Measurements from ENCODE around the gene PDE4D.

PDE4D gene

DNA sequence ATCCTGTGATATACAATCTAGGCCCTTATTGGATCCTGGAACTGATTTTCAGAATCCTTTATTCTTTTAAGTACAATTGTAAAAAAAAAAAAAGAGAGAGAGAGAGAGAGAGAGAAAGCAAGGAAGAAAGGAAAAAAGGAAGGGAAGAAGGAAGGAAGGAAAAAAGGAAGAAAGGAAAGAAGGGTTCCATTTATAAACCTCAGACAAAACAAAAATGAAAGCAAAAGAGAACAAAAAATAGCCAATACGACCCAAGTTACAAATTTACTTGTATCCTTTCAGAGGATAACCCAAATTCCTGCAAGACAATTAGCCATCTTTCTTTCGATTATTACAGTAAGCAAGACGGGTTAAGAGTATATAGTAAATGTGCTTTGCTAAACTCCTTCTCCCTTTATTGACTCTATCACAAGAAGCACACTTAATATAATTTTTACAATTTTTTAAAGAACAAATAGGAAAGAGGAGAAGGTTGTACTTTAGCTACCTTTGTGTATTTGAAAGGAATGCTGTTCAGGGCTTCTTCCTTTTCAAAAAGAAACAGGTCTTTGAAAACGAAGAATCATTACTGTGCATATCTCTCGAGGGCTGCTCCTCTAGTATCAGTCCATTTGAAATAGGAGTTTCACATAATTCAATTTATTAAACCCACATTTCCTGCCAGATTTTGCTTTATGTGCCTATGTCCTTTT, 767.4 kb downstream of the PDE4D start:
- DNase-seq (ENCODE audit: insufficient read length, low spot score) (no peak), FAIRE-seq (no peak)
- no peak for TF ChIP-seq POLR2A (IDR thresholded peaks at IDR 0.05; ENCODE audit: low read depth, low read length)
- TF ChIP-seq PAX5 (IDR thresholded peaks at IDR 0.05; ENCODE audit: insufficient read depth, low read length, severe bottlenecking): no peak
- no peak for TF ChIP-seq SPI1 (IDR thresholded peaks at IDR 0.05; ENCODE audit: low read depth, low read length)
- TF ChIP-seq POU2F2 (IDR thresholded peaks at IDR 0.05; ENCODE audit: low read depth, low read length): no peak
- no peak for TF ChIP-seq TAF1 (IDR thresholded peaks at IDR 0.05; ENCODE audit: low read depth, low read length)
- TF ChIP-seq POLR2AphosphoS5 (IDR thresholded peaks at IDR 0.05; ENCODE audit: low read depth, low read length): no peak

DNA sequence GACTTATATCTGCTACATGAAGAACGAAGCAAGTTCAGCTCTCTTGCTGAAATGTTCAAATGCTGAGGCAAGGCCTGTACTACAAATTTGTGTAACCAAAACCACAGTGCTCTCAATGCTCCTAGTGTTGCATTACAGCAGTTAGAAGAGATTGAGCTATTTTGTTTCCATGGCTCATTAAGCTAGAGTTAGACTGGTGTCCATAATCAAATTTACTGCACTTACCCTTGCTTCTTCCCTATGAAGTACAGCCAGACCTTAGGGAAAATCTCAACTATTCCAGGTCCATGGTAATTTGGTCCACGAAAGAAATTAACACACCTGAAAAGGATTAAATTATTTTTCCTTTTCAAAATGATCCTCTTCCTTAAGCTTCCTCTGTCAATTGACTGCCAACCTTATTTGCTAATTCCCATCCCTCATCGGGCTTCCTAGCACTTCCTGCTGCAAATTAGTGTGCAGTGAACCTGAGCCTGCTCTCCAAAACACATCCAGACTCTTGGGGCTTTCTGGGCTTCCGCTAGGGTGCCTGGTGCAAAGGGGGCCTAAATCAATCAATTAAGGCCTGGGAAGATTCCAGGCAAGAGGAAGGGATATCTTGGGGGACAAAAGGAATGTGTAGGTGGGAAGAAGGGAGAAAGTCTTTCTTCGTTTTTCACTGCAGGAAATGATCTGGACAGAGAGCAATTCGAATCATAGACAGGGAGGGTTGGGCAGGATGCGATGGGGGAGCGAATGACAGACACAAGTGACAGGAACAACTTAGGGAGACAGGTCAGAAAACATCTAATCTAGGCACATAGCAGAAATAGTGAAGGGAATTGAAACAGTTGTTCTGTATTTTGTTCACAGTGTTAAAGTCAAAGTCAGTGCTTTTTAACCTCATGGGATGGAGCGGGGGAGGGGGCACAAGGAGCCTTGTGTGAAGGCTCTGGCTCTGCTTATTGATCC, 768.2 kb downstream of the PDE4D start:
- TF ChIP-seq PAX5 (IDR thresholded peaks at IDR 0.05; ENCODE audit: insufficient read depth, low read length, severe bottlenecking): no peak
- TF ChIP-seq POU2F2 (IDR thresholded peaks at IDR 0.05; ENCODE audit: low read depth, low read length): no peak
- TF ChIP-seq TAF1 (IDR thresholded peaks at IDR 0.05; ENCODE audit: low read depth, low read length): no peak
- no peak for TF ChIP-seq POLR2AphosphoS5 (IDR thresholded peaks at IDR 0.05; ENCODE audit: low read depth, low read length)
- TF ChIP-seq SPI1 (IDR thresholded peaks at IDR 0.05; ENCODE audit: low read depth, low read length): no peak
- no peak for TF ChIP-seq POLR2A (IDR thresholded peaks at IDR 0.05; ENCODE audit: low read depth, low read length)
- DNase-seq (ENCODE audit: insufficient read length, low spot score) (no peak), FAIRE-seq (no peak)

DNA sequence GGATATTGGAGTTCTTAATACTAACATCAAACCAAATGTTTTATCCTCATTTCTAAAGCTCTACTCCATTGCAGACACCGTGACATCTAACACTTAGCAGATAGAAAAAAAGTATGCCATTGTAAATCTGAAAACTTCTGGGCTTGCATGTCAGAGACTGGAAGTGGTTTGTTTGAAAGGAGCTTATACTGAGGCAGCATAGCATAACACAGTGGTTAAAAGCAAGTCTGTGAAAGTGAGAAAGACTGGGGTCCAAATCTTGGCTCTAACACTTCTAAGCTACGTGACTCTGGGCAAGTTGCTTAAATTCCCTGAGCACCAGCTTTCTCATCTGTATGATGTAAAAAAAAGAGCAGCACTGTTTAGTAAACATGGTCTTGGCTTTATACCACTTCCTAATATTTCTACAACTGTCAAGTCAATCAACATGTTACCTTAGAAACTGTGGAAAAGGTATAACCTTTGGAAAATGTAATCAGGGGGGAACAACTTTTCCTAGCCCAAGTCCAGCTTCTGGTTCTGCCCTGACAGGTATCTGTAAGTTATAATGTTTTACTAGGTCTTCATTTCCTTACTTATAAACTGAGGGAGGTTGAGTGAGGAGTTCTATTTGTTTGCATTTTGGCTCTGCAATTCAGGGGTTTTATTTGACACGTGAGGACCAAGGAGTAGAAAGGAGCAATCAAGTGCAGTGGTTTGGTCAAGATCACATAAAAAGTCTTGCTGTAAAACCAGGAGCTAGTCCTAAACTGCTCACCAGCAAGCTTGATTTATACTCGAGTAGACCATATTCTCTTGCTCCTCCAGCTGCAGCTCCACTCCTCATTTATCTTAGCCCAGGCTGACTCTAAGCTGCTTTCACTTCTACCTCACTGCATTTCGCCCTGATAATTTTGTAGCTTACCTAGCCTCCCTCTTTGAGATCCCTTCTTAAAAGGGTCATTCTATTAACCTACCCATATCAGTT, 769.6 kb downstream of the PDE4D start:
- DNase-seq (ENCODE audit: insufficient read length, low spot score) (no peak), FAIRE-seq (peak; percentile 13)
- TF ChIP-seq POLR2AphosphoS5 (IDR thresholded peaks at IDR 0.05; ENCODE audit: low read depth, low read length) (no peak), PAX5 (IDR thresholded peaks at IDR 0.05; ENCODE audit: insufficient read depth, low read length, severe bottlenecking) (no peak), POU2F2 (IDR thresholded peaks at IDR 0.05; ENCODE audit: low read depth, low read length) (no peak), TAF1 (IDR thresholded peaks at IDR 0.05; ENCODE audit: low read depth, low read length) (no peak), SPI1 (IDR thresholded peaks at IDR 0.05; ENCODE audit: low read depth, low read length) (no peak), POLR2A (IDR thresholded peaks at IDR 0.05; ENCODE audit: low read depth, low read length) (no peak)

DNA sequence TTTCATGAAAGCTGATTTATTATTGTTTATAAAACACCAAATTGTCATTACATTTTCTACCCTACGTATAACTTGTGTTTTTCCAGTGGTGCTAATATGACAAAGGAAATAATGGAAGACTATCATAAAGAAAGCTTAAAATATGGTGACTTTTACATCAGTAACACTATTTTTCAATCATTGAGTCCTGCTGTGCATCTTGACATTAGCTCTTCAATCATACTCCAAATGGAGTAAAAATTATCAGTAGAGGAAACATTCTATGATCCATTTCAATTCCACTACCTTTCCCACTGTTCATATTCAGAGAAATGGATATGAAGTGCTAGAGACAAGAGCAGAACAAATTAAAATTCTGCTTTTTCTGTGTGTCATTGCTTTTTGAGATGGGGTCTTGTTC, 774.0 kb downstream of the PDE4D start:
- FAIRE-seq: no peak
- no peak for TF ChIP-seq POLR2AphosphoS5 (IDR thresholded peaks at IDR 0.05; ENCODE audit: low read depth, low read length)
- TF ChIP-seq SPI1 (IDR thresholded peaks at IDR 0.05; ENCODE audit: low read depth, low read length): no peak
- no peak for TF ChIP-seq POU2F2 (IDR thresholded peaks at IDR 0.05; ENCODE audit: low read depth, low read length)
- no peak for TF ChIP-seq PAX5 (IDR thresholded peaks at IDR 0.05; ENCODE audit: insufficient read depth, low read length, severe bottlenecking)
- TF ChIP-seq TAF1 (IDR thresholded peaks at IDR 0.05; ENCODE audit: low read depth, low read length): no peak
- TF ChIP-seq POLR2A (IDR thresholded peaks at IDR 0.05; ENCODE audit: low read depth, low read length): no peak
- DNase-seq (ENCODE audit: insufficient read length, low spot score): no peak

DNA sequence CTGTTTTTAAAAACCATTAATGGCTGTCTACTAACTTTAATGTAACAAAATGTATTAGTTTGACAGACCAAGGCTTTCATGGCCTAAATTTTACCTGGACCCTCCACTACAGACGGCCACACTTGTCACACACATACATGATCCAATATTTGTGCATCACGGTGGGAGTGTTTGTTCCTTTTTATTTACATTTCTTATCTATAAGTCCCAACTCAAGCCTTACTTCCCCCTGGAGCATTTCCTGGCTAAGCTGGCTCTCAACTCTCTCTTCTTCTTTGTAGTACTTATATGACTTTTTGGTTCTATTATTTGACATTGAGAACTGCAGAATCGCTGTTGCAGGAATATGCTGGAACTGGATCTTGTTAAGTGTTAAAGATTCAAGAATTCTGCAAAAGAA, 776.2 kb downstream of the PDE4D start:
- DNase-seq (ENCODE audit: insufficient read length, low spot score): no peak
- FAIRE-seq: no peak
- no peak for TF ChIP-seq TAF1 (IDR thresholded peaks at IDR 0.05; ENCODE audit: low read depth, low read length)
- no peak for TF ChIP-seq PAX5 (IDR thresholded peaks at IDR 0.05; ENCODE audit: insufficient read depth, low read length, severe bottlenecking)
- no peak for TF ChIP-seq POLR2A (IDR thresholded peaks at IDR 0.05; ENCODE audit: low read depth, low read length)
- TF ChIP-seq SPI1 (IDR thresholded peaks at IDR 0.05; ENCODE audit: low read depth, low read length): no peak
- no peak for TF ChIP-seq POLR2AphosphoS5 (IDR thresholded peaks at IDR 0.05; ENCODE audit: low read depth, low read length)
- TF ChIP-seq POU2F2 (IDR thresholded peaks at IDR 0.05; ENCODE audit: low read depth, low read length): no peak

DNA sequence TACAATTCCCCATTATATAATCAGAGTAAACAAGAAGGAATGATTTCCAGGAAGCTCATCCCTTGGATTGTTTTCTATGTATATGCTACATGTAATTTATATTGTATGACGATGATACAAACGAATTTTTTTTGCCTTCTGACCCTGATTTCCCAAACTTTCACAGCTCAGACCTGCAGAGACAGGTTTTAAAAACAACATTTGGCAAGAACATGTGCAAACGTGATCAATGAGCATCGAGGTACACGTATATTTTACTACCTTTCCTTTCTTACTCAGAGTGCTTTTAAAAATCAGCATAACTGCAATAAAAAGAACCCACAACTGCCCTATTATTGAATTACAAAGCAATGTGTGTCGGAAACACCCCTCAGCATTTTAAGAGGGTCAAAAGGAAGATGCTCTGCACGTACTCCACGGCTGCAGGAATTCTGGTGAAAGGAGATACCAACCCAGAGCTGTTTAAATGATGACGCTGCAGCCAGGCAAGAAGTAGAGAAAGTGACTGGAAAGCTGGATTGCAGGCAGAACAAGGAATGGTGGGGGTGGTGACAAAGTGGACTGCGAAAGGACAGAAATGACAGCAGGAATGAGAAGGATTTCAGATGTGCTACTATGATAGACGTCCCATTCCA, 777.2 kb downstream of the PDE4D start:
- no peak for FAIRE-seq
- DNase-seq (ENCODE audit: insufficient read length, low spot score): no peak
- no peak for TF ChIP-seq SPI1 (IDR thresholded peaks at IDR 0.05; ENCODE audit: low read depth, low read length)
- no peak for TF ChIP-seq TAF1 (IDR thresholded peaks at IDR 0.05; ENCODE audit: low read depth, low read length)
- no peak for TF ChIP-seq POU2F2 (IDR thresholded peaks at IDR 0.05; ENCODE audit: low read depth, low read length)
- no peak for TF ChIP-seq POLR2AphosphoS5 (IDR thresholded peaks at IDR 0.05; ENCODE audit: low read depth, low read length)
- no peak for TF ChIP-seq PAX5 (IDR thresholded peaks at IDR 0.05; ENCODE audit: insufficient read depth, low read length, severe bottlenecking)
- no peak for TF ChIP-seq POLR2A (IDR thresholded peaks at IDR 0.05; ENCODE audit: low read depth, low read length)

DNA sequence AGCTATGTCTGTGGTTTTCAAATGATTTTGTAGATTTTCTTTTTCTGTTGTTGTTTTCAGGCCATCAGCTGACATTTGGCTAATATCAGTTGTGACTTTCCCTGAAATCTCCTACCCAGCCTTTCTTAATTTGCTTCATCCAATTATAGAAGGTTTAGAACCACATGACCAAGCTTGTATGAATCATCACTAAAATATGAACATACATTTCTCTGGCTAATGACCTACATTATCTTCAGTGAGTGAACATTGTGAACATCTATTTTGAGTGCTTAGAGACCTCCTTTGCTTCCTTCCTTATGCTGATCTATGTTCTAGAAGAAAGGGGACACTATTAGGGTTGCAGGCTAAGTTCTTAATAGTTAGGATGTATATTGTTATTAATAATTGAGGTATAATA, 778.2 kb downstream of the PDE4D start:
- FAIRE-seq (no peak), DNase-seq (ENCODE audit: insufficient read length, low spot score) (no peak)
- TF ChIP-seq TAF1 (IDR thresholded peaks at IDR 0.05; ENCODE audit: low read depth, low read length) (no peak), POLR2AphosphoS5 (IDR thresholded peaks at IDR 0.05; ENCODE audit: low read depth, low read length) (no peak), PAX5 (IDR thresholded peaks at IDR 0.05; ENCODE audit: insufficient read depth, low read length, severe bottlenecking) (no peak), POLR2A (IDR thresholded peaks at IDR 0.05; ENCODE audit: low read depth, low read length) (no peak), POU2F2 (IDR thresholded peaks at IDR 0.05; ENCODE audit: low read depth, low read length) (no peak), SPI1 (IDR thresholded peaks at IDR 0.05; ENCODE audit: low read depth, low read length) (no peak)

DNA sequence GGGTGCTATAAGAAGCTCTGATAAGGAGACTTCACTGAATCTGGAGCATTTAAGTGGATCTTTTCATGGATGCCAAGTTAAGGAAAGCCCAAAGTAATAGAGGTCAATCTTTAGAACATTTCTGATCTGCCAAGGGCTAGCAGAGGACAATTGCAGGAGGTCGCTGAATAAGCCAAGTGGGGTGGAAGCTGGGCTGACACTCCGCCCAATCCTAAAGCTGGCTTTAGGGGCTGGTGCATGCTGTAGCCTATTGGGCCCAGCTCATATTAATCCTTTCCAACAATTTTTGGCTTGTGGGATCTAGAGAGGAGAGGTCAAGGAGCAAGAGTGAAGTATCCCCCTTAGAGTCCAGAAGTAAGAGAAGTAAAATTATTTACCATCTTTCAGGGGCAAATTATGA, 784.1 kb downstream of the PDE4D start:
- DNase-seq (ENCODE audit: insufficient read length, low spot score) (no peak), FAIRE-seq (no peak)
- TF ChIP-seq POLR2A (IDR thresholded peaks at IDR 0.05; ENCODE audit: low read depth, low read length) (no peak), TAF1 (IDR thresholded peaks at IDR 0.05; ENCODE audit: low read depth, low read length) (no peak), SPI1 (IDR thresholded peaks at IDR 0.05; ENCODE audit: low read depth, low read length) (no peak), PAX5 (IDR thresholded peaks at IDR 0.05; ENCODE audit: insufficient read depth, low read length, severe bottlenecking) (no peak), POLR2AphosphoS5 (IDR thresholded peaks at IDR 0.05; ENCODE audit: low read depth, low read length) (no peak), POU2F2 (IDR thresholded peaks at IDR 0.05; ENCODE audit: low read depth, low read length) (no peak)
